ENCODE data around the gene PAX7. TPM values are rescaled to one million over a fixed set of nuclear protein-coding genes. Genes with fewer than 3 reads are reported as not detected.

Gene PAX7
- not detected for total RNA-seq
- not detected for total RNA-seq (2013)

DNA sequence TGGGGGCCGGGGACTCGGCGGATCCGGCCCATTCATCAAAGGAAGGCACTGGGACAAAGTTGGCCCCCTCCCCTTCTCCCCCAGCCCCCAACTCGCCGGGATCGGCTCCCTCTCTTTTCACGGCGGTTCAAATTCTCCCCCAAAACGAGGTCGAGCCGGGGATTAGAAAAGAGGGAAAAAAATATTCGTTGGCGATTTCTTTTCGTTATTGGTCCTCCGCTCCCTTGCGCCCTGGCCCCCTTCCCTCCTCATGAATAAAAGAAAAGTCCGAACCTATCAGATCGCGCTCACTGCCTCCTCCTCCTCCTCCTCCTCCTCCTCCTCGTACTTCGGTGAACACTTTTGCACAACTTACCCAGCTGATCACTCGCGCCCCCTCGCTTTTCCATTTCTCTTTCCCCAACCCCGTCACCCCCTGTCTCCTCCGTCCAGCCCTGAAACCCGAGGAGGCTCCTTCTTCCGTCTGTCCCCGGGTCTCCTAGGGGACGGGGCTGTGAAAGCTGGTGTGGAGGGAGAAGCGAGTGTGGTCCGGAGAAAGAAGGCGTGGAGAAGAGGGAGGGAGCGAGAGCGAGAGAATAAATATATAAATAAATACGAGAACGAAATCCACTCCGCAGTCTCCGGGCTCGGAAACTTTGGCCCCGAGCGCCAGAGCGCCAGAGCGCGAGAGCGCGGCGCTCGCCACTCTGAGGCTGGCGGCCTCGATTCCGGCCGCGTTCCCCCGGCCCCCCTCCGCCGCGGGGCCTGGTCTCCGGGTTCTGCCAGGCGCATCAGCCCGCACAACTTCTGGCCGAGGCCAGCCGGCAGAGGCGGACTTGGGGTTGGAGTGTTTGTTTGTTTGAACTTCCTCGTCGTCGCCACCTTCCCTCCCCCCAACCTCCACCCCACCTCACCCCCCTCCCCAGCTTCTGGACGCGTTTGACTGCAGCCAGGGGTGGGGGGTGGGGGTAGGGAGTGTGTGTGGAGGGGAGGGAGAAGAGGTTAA is at the start of gene PAX7:
PAX7 (plus strand) TSS at position 336 of the 985 bp plus-strand sequence. CDS start 758 bp downstream, outside the sequence.
- ATAC-seq, result no peak
- no peak within 1 kb of the TSS for H3K4me3 ChIP-seq (ENCODE audit: low read length)

GRCh38 chr1:18581420-18581880 is 49.2 kb upstream of the PAX7 start:
- Histone ChIP-seq H3K27me3 (ENCODE audit: control insufficient read depth, insufficient read depth, low read length) (no peaks in the 10 kb centered on the region), H3K36me3 (ENCODE audit: control insufficient read depth, insufficient read depth, low read length) (no peaks in the 10 kb centered on the region), H3K4me1 (ENCODE audit: control insufficient read depth, insufficient read depth, low read length) (no peaks in the 10 kb centered on the region), H3K9me3 (ENCODE audit: control insufficient read depth, insufficient read depth, low read length) (no peaks in the 10 kb centered on the region), H3K27ac (ENCODE audit: low read length) (no peak overlapping the region), H3K4me3 (ENCODE audit: low read length) (no peak overlapping the region)
- Mint-ChIP-seq H3K4me3 (no peak overlapping the region), H3K36me3 (no peaks in the 10 kb centered on the region), H3K4me1 (no peaks in the 10 kb centered on the region), H3K9me3 (no peaks in the 10 kb centered on the region), H3K27me3 (ENCODE audit: low read depth in 2 of 2) (peaks cover 0 to 3% of the 10 kb centered on the region in 2 donors), H3K27ac (no peak overlapping the region)
- TF ChIP-seq, protein P1, sequence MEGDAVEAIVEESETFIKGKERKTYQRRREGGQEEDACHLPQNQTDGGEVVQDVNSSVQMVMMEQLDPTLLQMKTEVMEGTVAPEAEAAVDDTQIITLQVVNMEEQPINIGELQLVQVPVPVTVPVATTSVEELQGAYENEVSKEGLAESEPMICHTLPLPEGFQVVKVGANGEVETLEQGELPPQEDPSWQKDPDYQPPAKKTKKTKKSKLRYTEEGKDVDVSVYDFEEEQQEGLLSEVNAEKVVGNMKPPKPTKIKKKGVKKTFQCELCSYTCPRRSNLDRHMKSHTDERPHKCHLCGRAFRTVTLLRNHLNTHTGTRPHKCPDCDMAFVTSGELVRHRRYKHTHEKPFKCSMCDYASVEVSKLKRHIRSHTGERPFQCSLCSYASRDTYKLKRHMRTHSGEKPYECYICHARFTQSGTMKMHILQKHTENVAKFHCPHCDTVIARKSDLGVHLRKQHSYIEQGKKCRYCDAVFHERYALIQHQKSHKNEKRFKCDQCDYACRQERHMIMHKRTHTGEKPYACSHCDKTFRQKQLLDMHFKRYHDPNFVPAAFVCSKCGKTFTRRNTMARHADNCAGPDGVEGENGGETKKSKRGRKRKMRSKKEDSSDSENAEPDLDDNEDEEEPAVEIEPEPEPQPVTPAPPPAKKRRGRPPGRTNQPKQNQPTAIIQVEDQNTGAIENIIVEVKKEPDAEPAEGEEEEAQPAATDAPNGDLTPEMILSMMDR (IDR thresholded peaks at IDR 0.05), result peak; percentile 28
- intact Hi-C loops (cut with micrococcal nuclease), result no loop called here
- peak in 1 of 3 donors; percentile 44 for ATAC-seq
- peak in 1 of 2 donors; percentile 43 for DNase-seq
- WGBS (ENCODE audit: insufficient coverage), result 22% methylated on average over 15 of the region's 17 CpGs

More for the DNA sequence above, at the start of gene PAX7:
- DNase-seq, result no peak
- no peaks in the 10 kb centered on the region for H3K9me3 ChIP-seq (ENCODE audit: control insufficient read depth, insufficient read depth, low read length)
- Mint-ChIP-seq H3K27me3 (ENCODE audit: low read depth in 2 of 2) (peaks cover 73 to 74% of the 10 kb centered on the region in 2 donors), H3K4me3 (no peak within 1 kb of the TSS), H3K4me1 (no peaks in the 10 kb centered on the region), H3K27ac (no peak within 1 kb of the TSS), H3K9me3 (no peaks in the 10 kb centered on the region), H3K36me3 (no peaks in the 10 kb centered on the region)
- TF ChIP-seq, protein P1 (IDR thresholded peaks at IDR 0.05), result no peak
- intact Hi-C loops (cut with micrococcal nuclease), result no loop called here
- peaks cover 24% of the 10 kb centered on the region for H3K27me3 ChIP-seq (ENCODE audit: control insufficient read depth, insufficient read depth, low read length)
- H3K27ac ChIP-seq (ENCODE audit: low read length), result no peak within 1 kb of the TSS
- H3K36me3 ChIP-seq (ENCODE audit: control insufficient read depth, insufficient read depth, low read length), result no peaks in the 10 kb centered on the region
- no peaks in the 10 kb centered on the region for H3K4me1 ChIP-seq (ENCODE audit: control insufficient read depth, insufficient read depth, low read length)
- WGBS (ENCODE audit: insufficient coverage), result 2% methylated on average over 53 of the region's 70 CpGs

DNA sequence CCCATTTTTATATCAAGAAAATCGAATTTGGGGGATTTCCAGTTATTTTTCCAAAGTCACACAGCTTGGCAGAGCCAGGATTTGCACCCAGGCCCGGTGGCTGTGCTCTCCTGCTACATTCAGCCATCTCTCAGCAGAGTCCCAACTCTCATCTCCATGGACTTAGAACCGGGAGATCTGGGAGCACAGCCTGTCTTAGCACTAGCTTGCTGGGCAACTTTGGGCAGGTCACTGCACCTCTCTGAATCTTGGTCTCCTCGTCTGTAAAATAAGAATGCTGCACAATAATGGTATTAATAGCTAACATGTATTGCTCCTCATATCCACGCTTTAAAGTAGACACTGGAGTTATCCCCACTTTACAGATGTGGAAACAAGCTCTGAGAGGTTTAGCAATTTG is 47.8 kb upstream of the PAX7 start:
- Mint-ChIP-seq H3K27me3 (ENCODE audit: low read depth in 2 of 2) (peaks cover 6 to 10% of the 10 kb centered on the region in 2 donors), H3K27ac (no peak overlapping the region), H3K4me1 (no peaks in the 10 kb centered on the region), H3K36me3 (no peaks in the 10 kb centered on the region), H3K4me3 (no peak overlapping the region), H3K9me3 (no peaks in the 10 kb centered on the region)
- H3K36me3 ChIP-seq (ENCODE audit: control insufficient read depth, insufficient read depth, low read length), result no peaks in the 10 kb centered on the region
- no peak for DNase-seq
- no peak for ATAC-seq
- TF ChIP-seq, protein P1 (IDR thresholded peaks at IDR 0.05), result no peak
- WGBS (ENCODE audit: insufficient coverage), result 77% methylated on average over 4 of the region's 5 CpGs
- H3K27ac ChIP-seq (ENCODE audit: low read length), result no peak overlapping the region
- no peaks in the 10 kb centered on the region for H3K9me3 ChIP-seq (ENCODE audit: control insufficient read depth, insufficient read depth, low read length)
- H3K27me3 ChIP-seq (ENCODE audit: control insufficient read depth, insufficient read depth, low read length), result no peaks in the 10 kb centered on the region
- no peak overlapping the region for H3K4me3 ChIP-seq (ENCODE audit: low read length)
- no peaks in the 10 kb centered on the region for H3K4me1 ChIP-seq (ENCODE audit: control insufficient read depth, insufficient read depth, low read length)
- intact Hi-C loops (cut with micrococcal nuclease), result no loop called here
